ENCODE measurements around the gene DLL1.

The DLL1 gene

GRCh38 chr6:170295510-170296422 is 4.9 kb upstream of the DLL1 start:
- DNase-seq (ENCODE audit: low read depth) = no peak

GRCh38 chr6:170294813-170295509 is 4.1 kb upstream of the DLL1 start:
- no peak for DNase-seq (ENCODE audit: low read depth)

GRCh38 chr6:170294298-170294730 is 3.4 kb upstream of the DLL1 start:
- no peak for DNase-seq (ENCODE audit: low read depth)

GRCh38 chr6:170293341-170294231 is 2.7 kb upstream of the DLL1 start:
- DNase-seq (ENCODE audit: low read depth) = no peak

GRCh38 chr6:170292407-170293158 is 1.7 kb upstream of the DLL1 start:
- no peak for DNase-seq (ENCODE audit: low read depth)

- DNase-seq (ENCODE audit: low read depth) = no peak
These were observed 1.2 kb upstream of the DLL1 start for GRCh38 chr6:170292111-170292406.

GRCh38 chr6:170291271-170292110 is 613 bp upstream of the DLL1 start:
- peak; percentile 46 for DNase-seq (ENCODE audit: low read depth)

- no peak for DNase-seq (ENCODE audit: low read depth)
These were observed 955 bp downstream of the DLL1 start for GRCh38 chr6:170289951-170290295.

- DNase-seq (ENCODE audit: low read depth) = no peak
These were observed 1.5 kb downstream of the DLL1 start for GRCh38 chr6:170289180-170289931.

- DNase-seq (ENCODE audit: low read depth) = no peak
These were observed 2.1 kb downstream of the DLL1 start for GRCh38 chr6:170288852-170289179.

- no peak for DNase-seq (ENCODE audit: low read depth)
These were observed 2.7 kb downstream of the DLL1 start for GRCh38 chr6:170288091-170288631.

GRCh38 chr6:170287371-170287876 is 3.5 kb downstream of the DLL1 start:
- DNase-seq (ENCODE audit: low read depth) = no peak

- no peak for DNase-seq (ENCODE audit: low read depth)
These were observed 4.0 kb downstream of the DLL1 start for GRCh38 chr6:170286934-170287265.

GRCh38 chr6:170286246-170286933 is 4.5 kb downstream of the DLL1 start:
- peak; percentile 40 for DNase-seq (ENCODE audit: low read depth)

- DNase-seq (ENCODE audit: low read depth) = no peak
These were observed 5.4 kb downstream of the DLL1 start for GRCh38 chr6:170285482-170285881.

GRCh38 chr6:170284866-170285469 is 5.9 kb downstream of the DLL1 start:
- no peak for DNase-seq (ENCODE audit: low read depth)

- no peak for DNase-seq (ENCODE audit: low read depth)
These were observed 6.6 kb downstream of the DLL1 start for GRCh38 chr6:170284126-170284773.

All from EH (cell line).